Cerebellar cortex (tissue), 1 donor: Measurements from ENCODE around the gene IKBKE.

Experiments
- DNase-seq: peaks from one replicate; pipeline ENCODE4 v3.0.0-alpha.2; 2015; ENCODE audit warnings: low spot score

Gene IKBKE

GRCh38 chr1:206469933-206470691 is at the start of gene IKBKE:
Gene IKBKE (plus strand): TSS chr1:206470476. CDS start chr1:206473228, 2,752 bp downstream.
- DNase-seq, result peak; percentile 79

GRCh38 chr1:206421616-206422340 is 48.5 kb upstream of the IKBKE start:
- no peak for DNase-seq

GRCh38 chr1:206422525-206422924 is 47.8 kb upstream of the IKBKE start:
- DNase-seq, result peak; percentile 27

GRCh38 chr1:206427291-206427690 is 43.0 kb upstream of the IKBKE start:
- peak; percentile 91 for DNase-seq

- DNase-seq, result no peak
Measured at GRCh38 chr1:206429421-206429820, 40.9 kb upstream of the IKBKE start.

GRCh38 chr1:206430031-206430983 is 40.0 kb upstream of the IKBKE start:
- no peak for DNase-seq

- DNase-seq, result no peak
Measured at GRCh38 chr1:206435445-206435844, 34.8 kb upstream of the IKBKE start.

- DNase-seq, result no peak
Measured at GRCh38 chr1:206438554-206438953, 31.7 kb upstream of the IKBKE start.

- DNase-seq, result no peak
Measured at GRCh38 chr1:206439205-206439604, 31.1 kb upstream of the IKBKE start.

- no peak for DNase-seq
Measured at GRCh38 chr1:206441336-206441967, 28.8 kb upstream of the IKBKE start.

GRCh38 chr1:206442101-206442500 is 28.2 kb upstream of the IKBKE start:
- no peak for DNase-seq

- no peak for DNase-seq
Measured at GRCh38 chr1:206445116-206445515, 25.2 kb upstream of the IKBKE start.

GRCh38 chr1:206445911-206446356 is 24.3 kb upstream of the IKBKE start:
- DNase-seq, result peak; percentile 98

- no peak for DNase-seq
Measured at GRCh38 chr1:206446688-206447421, 23.4 kb upstream of the IKBKE start.

GRCh38 chr1:206447422-206447765 is 22.9 kb upstream of the IKBKE start:
- DNase-seq, result peak; percentile 54

- DNase-seq, result no peak
Measured at GRCh38 chr1:206447792-206448191, 22.5 kb upstream of the IKBKE start.

GRCh38 chr1:206448471-206448870 is 21.8 kb upstream of the IKBKE start:
- no peak for DNase-seq

- DNase-seq, result no peak
Measured at GRCh38 chr1:206449565-206449964, 20.7 kb upstream of the IKBKE start.

GRCh38 chr1:206450281-206450680 is 20.0 kb upstream of the IKBKE start:
- DNase-seq, result no peak

- no peak for DNase-seq
Measured at GRCh38 chr1:206451134-206451686, 19.1 kb upstream of the IKBKE start.

GRCh38 chr1:206453111-206453510 is 17.2 kb upstream of the IKBKE start:
- DNase-seq, result no peak
